Mesenchymal stem cell (in vitro differentiated cells and primary cell): ENCODE results near the gene HOXB4.

Experiments
- DNase-seq: peaks from one replicate; pipeline ENCODE4 v3.0.0-alpha.2; 2013
- H2AFZ ChIP-seq: one replicate; pipeline ENCODE4 v1.6.1; 2013; ENCODE audit warnings: low read depth, mild to moderate bottlenecking, control low read depth, inconsistent platforms, low read length, moderate library complexity
- H2AK5ac ChIP-seq: 2 replicates; pipeline ENCODE4 v1.6.1; 2013; ENCODE audit warnings: low read length, moderate library complexity, mild to moderate bottlenecking, inconsistent platforms; ENCODE audit not compliant: severe bottlenecking
- H2BK120ac ChIP-seq: one replicate; pipeline ENCODE4 v1.6.1; 2013; ENCODE audit warnings: low read depth, mild to moderate bottlenecking, inconsistent platforms, low read length, moderate library complexity
- H2BK12ac ChIP-seq, 2 experiments: one replicate each; pipeline ENCODE4 v1.6.1; 2013; ENCODE audit warnings: inconsistent platforms in 2 of 2, low read length in 2 of 2, mild to moderate bottlenecking in 2 of 2, moderate library complexity in 2 of 2, control low read depth in 1 of 2
- H2BK15ac ChIP-seq: one replicate; pipeline ENCODE4 v1.6.1; 2013; ENCODE audit warnings: mild to moderate bottlenecking, low read depth, inconsistent platforms; ENCODE audit not compliant: poor library complexity, severe bottlenecking
- H2BK5ac ChIP-seq: 2 replicates; pipeline ENCODE4 v1.6.1; 2013; ENCODE audit warnings: low read depth, mild to moderate bottlenecking, low read length, control low read depth, inconsistent platforms; ENCODE audit not compliant: poor library complexity, severe bottlenecking
- H3K14ac ChIP-seq, 2 experiments: one replicate each; pipeline ENCODE4 v1.6.1; 2013; ENCODE audit warnings: inconsistent platforms in 2 of 2, low read length in 2 of 2, control low read depth in 1 of 2, mild to moderate bottlenecking in 1 of 2, moderate library complexity in 1 of 2
- H3K18ac ChIP-seq, 2 experiments: one replicate each; pipeline ENCODE4 v1.6.1; 2013; ENCODE audit warnings: inconsistent platforms in 2 of 2, low read length in 2 of 2, control low read depth in 1 of 2, low read depth in 1 of 2, mild to moderate bottlenecking in 1 of 2
- H3K23ac ChIP-seq, 2 experiments: one replicate each; pipeline ENCODE4 v1.6.1; 2013; ENCODE audit warnings: inconsistent platforms in 2 of 2, low read length in 2 of 2, mild to moderate bottlenecking in 2 of 2, moderate library complexity in 2 of 2, control low read depth in 1 of 2
- H3K27ac ChIP-seq: 2 replicates; pipeline ENCODE4 v1.5.1; 2013; ENCODE audit warnings: mild to moderate bottlenecking, moderate library complexity, low read length, control low read depth, inconsistent platforms; ENCODE audit not compliant: poor library complexity, severe bottlenecking
- H3K27me3 ChIP-seq, 2 experiments: 2 replicates each; pipeline versions ENCODE4 v1.6.1 to v1.7.0; 2013; ENCODE audit warnings: low read length in 2 of 2, mild to moderate bottlenecking in 2 of 2, moderate library complexity in 2 of 2, control low read depth in 1 of 2, inconsistent platforms in 1 of 2; ENCODE audit not compliant: control insufficient read depth in 1 of 2, insufficient read depth in 1 of 2
- H3K36me3 ChIP-seq, 2 experiments: 2 replicates each; pipeline versions ENCODE4 v1.6.1 to v1.7.0; 2013; ENCODE audit warnings: low read length in 2 of 2, control low read depth in 1 of 2, inconsistent platforms in 1 of 2, low read depth in 1 of 2, mild to moderate bottlenecking in 1 of 2; ENCODE audit not compliant: insufficient read depth in 2 of 2, control insufficient read depth in 1 of 2
- H3K4ac ChIP-seq, 2 experiments: one replicate each; pipeline ENCODE4 v1.6.1; 2013; ENCODE audit warnings: inconsistent platforms in 2 of 2, low read length in 2 of 2, mild to moderate bottlenecking in 2 of 2, moderate library complexity in 2 of 2, control low read depth in 1 of 2, low read depth in 1 of 2
- H3K4me1 ChIP-seq: 2 replicates; pipeline ENCODE4 v1.6.1; 2013; ENCODE audit warnings: low read depth, low read length, control low read depth; ENCODE audit not compliant: control insufficient read depth, insufficient read depth
- H3K4me2 ChIP-seq: 2 replicates; pipeline ENCODE4 v1.6.1; 2013; ENCODE audit warnings: low read length, mild to moderate bottlenecking, inconsistent platforms; ENCODE audit not compliant: poor library complexity, severe bottlenecking
- H3K4me3 ChIP-seq, 2 experiments: 2 replicates each; pipeline versions ENCODE4 v1.5.1 to v1.7.0; 2013; ENCODE audit warnings: low read length in 2 of 2, mild to moderate bottlenecking in 2 of 2, control low read depth in 1 of 2, low read depth in 1 of 2; ENCODE audit not compliant: insufficient read depth in 1 of 2
- H3K79me1 ChIP-seq: replicated peaks from 2 replicates; pipeline ENCODE4 v1.6.1; 2013; ENCODE audit warnings: mild to moderate bottlenecking, control low read depth, low read length, inconsistent platforms; ENCODE audit not compliant: poor library complexity, severe bottlenecking
- H3K9ac ChIP-seq: 2 replicates; pipeline ENCODE4 v1.7.0; 2013; ENCODE audit warnings: mild to moderate bottlenecking, low read length, moderate library complexity
- H3K9me3 ChIP-seq: 2 replicates; pipeline ENCODE4 v1.7.0; 2013; ENCODE audit warnings: mild to moderate bottlenecking, low read length; ENCODE audit not compliant: control insufficient read depth
- H4K8ac ChIP-seq: one replicate; pipeline ENCODE4 v1.6.1; 2013; ENCODE audit warnings: inconsistent platforms, mild to moderate bottlenecking, low read length, moderate library complexity
- H4K91ac ChIP-seq: one replicate; pipeline ENCODE4 v1.6.1; 2013; ENCODE audit warnings: mild to moderate bottlenecking, low read length, inconsistent platforms
- WGBS: methylation state at CpG from one replicate; pipeline ENCODE4 v1.1.7; 2013; ENCODE audit warnings: mixed read lengths; 5-methylcytosine and 5-hydroxymethylcytosine counted together

The HOXB4 gene

GRCh38 chr17:48620461-48621139 lies 42.5 kb upstream of the HOXB4 start:
- Histone ChIP-seq H2BK12ac (peak overlapping the region; percentile 9 to 70), H3K27ac (no peak overlapping the region), H4K91ac (peak overlapping the region; percentile 67), H2BK15ac (no peak overlapping the region), H3K23ac (peak overlapping the region in 1 of 2 experiments; percentile 74), H2BK120ac (peak overlapping the region; percentile 98), H3K4ac (peak overlapping the region; percentile 42 to 93), H3K36me3 (no peaks in the 10 kb centered on the region), H3K9me3 (no peaks in the 10 kb centered on the region), H2AFZ (no peak overlapping the region), H4K8ac (peak overlapping the region; percentile 81), H3K4me1 (peaks cover 24% of the 10 kb centered on the region), H3K9ac (no peak overlapping the region), H3K79me1 (no peaks in the 10 kb centered on the region), H2AK5ac (no peak overlapping the region), H3K18ac (peak overlapping the region; percentile 88), H3K4me3 (no peak overlapping the region), H2BK5ac (no peak overlapping the region), H3K4me2 (no peak overlapping the region), H3K27me3 (peaks cover 97 to 98% of the 10 kb centered on the region in 2 experiments), H3K14ac (peak overlapping the region in 1 of 2 experiments; percentile 85)
- 7% methylated on average over 5 of the region's 6 CpGs for WGBS
- peak; percentile 69 for DNase-seq

GRCh38 chr17:48619826-48620449 lies 41.8 kb upstream of the HOXB4 start:
- Histone ChIP-seq H4K8ac (peak overlapping the region; percentile 83), H3K9me3 (no peaks in the 10 kb centered on the region), H3K9ac (no peak overlapping the region), H3K79me1 (no peaks in the 10 kb centered on the region), H3K4me2 (no peak overlapping the region), H3K14ac (peak overlapping the region; percentile 12 to 19), H3K23ac (peak overlapping the region in 1 of 2 experiments; percentile 0), H2BK120ac (peak overlapping the region; percentile 98), H2BK15ac (no peak overlapping the region), H3K4me3 (no peak overlapping the region), H2BK5ac (no peak overlapping the region), H3K36me3 (no peaks in the 10 kb centered on the region), H3K18ac (peak overlapping the region; percentile 88), H3K27ac (no peak overlapping the region), H2AK5ac (no peak overlapping the region), H3K4me1 (peaks cover 19% of the 10 kb centered on the region), H3K4ac (peak overlapping the region; percentile 90 to 93), H2AFZ (no peak overlapping the region), H3K27me3 (peaks cover 97 to 98% of the 10 kb centered on the region in 2 experiments), H2BK12ac (peak overlapping the region; percentile 4 to 19), H4K91ac (peak overlapping the region; percentile 96)
- 4% methylated on average over 26 of the region's 32 CpGs for WGBS
- peak; percentile 81 for DNase-seq

- Histone ChIP-seq H3K4me1 (peaks cover 19% of the 10 kb centered on the region), H3K9me3 (no peaks in the 10 kb centered on the region), H3K27ac (no peak overlapping the region), H3K4me3 (peak overlapping the region in 1 of 2 experiments; percentile 78), H2BK5ac (no peak overlapping the region), H3K9ac (peak overlapping the region; percentile 79), H4K91ac (peak overlapping the region; percentile 95), H4K8ac (no peak overlapping the region), H3K4me2 (peak overlapping the region; percentile 71), H2AFZ (no peak overlapping the region), H2AK5ac (no peak overlapping the region), H3K4ac (peak overlapping the region; percentile 92 to 97), H2BK12ac (peak overlapping the region; percentile 87 to 99), H2BK120ac (peak overlapping the region; percentile 82), H3K18ac (peak overlapping the region; percentile 87 to 99), H3K36me3 (no peaks in the 10 kb centered on the region), H3K23ac (peak overlapping the region in 1 of 2 experiments; percentile 46), H2BK15ac (peak overlapping the region; percentile 99), H3K79me1 (no peaks in the 10 kb centered on the region), H3K14ac (peak overlapping the region in 1 of 2 experiments; percentile 35), H3K27me3 (peaks cover 84 to 85% of the 10 kb centered on the region in 2 experiments)
- DNase-seq: peak; percentile 94
- WGBS: 3% methylated on average over 24 of the region's 25 CpGs
Measured at GRCh38 chr17:48618256-48618896, 40.2 kb upstream of the HOXB4 start.
